GM12878 (cell line): Measurements from ENCODE around the gene INO80. TPM values are rescaled to one million over a fixed set of nuclear protein-coding genes. Genes with fewer than 3 reads are reported as not detected.

Source experiments
- ATAC-seq: fragments of 200-7000 bp; cut with Tn5 transposase; 3 replicates; pipeline ENCODE4 v1.9.1; 2020; ENCODE audit warnings: mild to moderate bottlenecking, moderate library complexity
- BruUV-seq: library from RNA; stranded (reverse); fragments of 400-500 nt; replicated peaks from 2 replicates; lab custom pipeline; 2021; lab: Mats Ljungman, UMichigan
- CTCF ChIA-PET: fragments of 300-600 bp; sonication (Branson Sonifier 250); formaldehyde crosslinking; extraction: SDS; loops from one replicate; lab custom pipeline; 2021; ENCODE audit warnings: inconsistent platforms; lab: Yijun Ruan, JAX
- POLR2A ChIA-PET: fragments of 350-600 bp; formaldehyde crosslinking; extraction: SDS; loops from one replicate; lab custom pipeline; 2021; ENCODE audit warnings: inconsistent platforms; lab: Charles Lee
- RAD21 ChIA-PET: fragments of 300-600 bp; sonication (Branson Sonifier 250); formaldehyde crosslinking; loops from one replicate; lab custom pipeline; 2023; ENCODE audit warnings: antibody characterized with exemption; ENCODE audit not compliant: unreplicated experiment; lab: Charles Lee
- SMC1A ChIA-PET: fragments of 300-600 bp; sonication (Branson Sonifier 250); formaldehyde crosslinking; loops from one replicate; lab custom pipeline; 2023; ENCODE audit not compliant: unreplicated experiment, uncharacterized antibody; lab: Charles Lee
- DNase-seq: peaks from one replicate; pipeline ENCODE4 v3.0.0-alpha.2; 2011; ENCODE audit warnings: low read depth, low spot score
- FAIRE-seq: peaks from 3 replicates; lab custom pipeline; 2011; peaks lifted over from hg19 to GRCh38; lab: Jason Lieb, UNC
- H2AFZ ChIP-seq: 2 replicates; pipeline ENCODE4 v1.6.0; 2011; ENCODE audit warnings: low read depth, low read length, control low read depth; ENCODE audit not compliant: control insufficient read depth
- H3K27ac ChIP-seq: 2 replicates; pipeline ENCODE4 v1.5.1; 2011; ENCODE audit warnings: control low read depth; ENCODE audit not compliant: control insufficient read depth, insufficient read depth
- H3K27me3 ChIP-seq, 2 experiments: replicated peaks in 1 of 2; 2 replicates each; pipeline versions ENCODE4 v1.6.0 to v1.6.1; 2011; ENCODE audit warnings: low read length in 1 of 2; ENCODE audit not compliant: control insufficient read depth in 2 of 2, insufficient read depth in 2 of 2
- H3K36me3 ChIP-seq, 2 experiments: 2 replicates each; pipeline ENCODE4 v1.5.1; 2011; ENCODE audit warnings: low read length in 1 of 2; ENCODE audit not compliant: control insufficient read depth in 2 of 2, insufficient read depth in 2 of 2
- H3K4me1 ChIP-seq: 2 replicates; pipeline ENCODE4 v1.6.1; 2011; ENCODE audit warnings: mild to moderate bottlenecking, low read length, moderate library complexity, mixed read lengths; ENCODE audit not compliant: control insufficient read depth, insufficient read depth
- H3K4me2 ChIP-seq: 2 replicates; pipeline ENCODE4 v1.6.0; 2011; ENCODE audit warnings: control low read depth; ENCODE audit not compliant: control insufficient read depth, insufficient read depth
- H3K4me3 ChIP-seq: fragments of 200-600 bp; sonication (generic); 2 replicates; pipeline ENCODE4 v1.5.1; 2016
- H3K79me2 ChIP-seq: 2 replicates; pipeline ENCODE4 v1.6.0; 2011; ENCODE audit warnings: low read length; ENCODE audit not compliant: control insufficient read depth, insufficient read depth
- H3K9ac ChIP-seq: 2 replicates; pipeline ENCODE4 v1.8.0; 2011; ENCODE audit warnings: low read length, control low read depth, mixed read lengths; ENCODE audit not compliant: control insufficient read depth, insufficient read depth
- H3K9me3 ChIP-seq: replicated peaks from 3 replicates; pipeline ENCODE4 v1.5.1; 2011; ENCODE audit warnings: mild to moderate bottlenecking, low read length; ENCODE audit not compliant: control insufficient read depth, insufficient read depth
- H4K20me1 ChIP-seq: 2 replicates; pipeline ENCODE4 v1.6.0; 2011; ENCODE audit not compliant: control insufficient read depth, insufficient read depth
- CTCF ChIP-seq, 3 experiments: IDR thresholded peaks in 2 of 3; conservative IDR thresholded peaks in 1 of 3; 2 replicates each; pipeline ENCODE4 v1.5.1; 2011; ENCODE audit warnings: low read depth in 3 of 3, low read length in 3 of 3, mild to moderate bottlenecking in 3 of 3, control low read depth in 2 of 3, moderate library complexity in 2 of 3, inconsistent platforms in 1 of 3, mixed read lengths in 1 of 3; ENCODE audit not compliant: control insufficient read depth in 2 of 3, insufficient read depth in 1 of 3; ENCODE audit errors: extremely low read depth in 1 of 3
- E2F4 ChIP-seq: IDR thresholded peaks from 2 replicates; pipeline ENCODE4 v1.6.1; 2012; ENCODE audit warnings: low read depth, low read length, improper control_type of control experiment
- MEF2A ChIP-seq: IDR thresholded peaks from 2 replicates; pipeline ENCODE4 v1.6.1; 2011; ENCODE audit warnings: low read depth, mild to moderate bottlenecking, low read length, moderate library complexity; ENCODE audit not compliant: insufficient read depth
- NFXL1 ChIP-seq: fragments of 450-650 bp; IDR thresholded peaks from 2 replicates; pipeline ENCODE4 v1.6.1; 2017; ENCODE audit warnings: antibody characterized with exemption, mild to moderate bottlenecking, borderline replicate concordance
- NFYB ChIP-seq: IDR thresholded peaks from 2 replicates; pipeline ENCODE4 v1.6.1; 2011; ENCODE audit warnings: low read depth, mild to moderate bottlenecking, low read length, improper control_type of control experiment, moderate library complexity; ENCODE audit not compliant: insufficient read depth
- POLR2AphosphoS2 ChIP-seq: IDR thresholded peaks from 2 replicates; pipeline ENCODE4 v1.6.1; 2011; ENCODE audit warnings: low read depth, mild to moderate bottlenecking, low read length, improper control_type of control experiment, moderate library complexity
- TCF3 ChIP-seq: IDR thresholded peaks from 2 replicates; pipeline ENCODE4 v1.6.1; 2012; ENCODE audit warnings: low read depth, mild to moderate bottlenecking, low read length, borderline replicate concordance; ENCODE audit not compliant: insufficient read depth
- ZSCAN29 ChIP-seq: fragments of 450-650 bp; IDR thresholded peaks from 2 replicates; pipeline ENCODE4 v1.6.1; 2017; ENCODE audit warnings: mild to moderate bottlenecking, moderate library complexity
- WGBS: methylation state at CpG from one replicate; pipeline ENCODE4 v1.1.6; 2016; ENCODE audit warnings: low lambda C conversion rate; ENCODE audit not compliant: insufficient replicate concordance, insufficient coverage; ENCODE audit errors: missing lambda C conversion rate; 5-methylcytosine and 5-hydroxymethylcytosine counted together
- in situ Hi-C: fragments of 300-500 bp; cut with MboI; formaldehyde crosslinking; loops from 9 replicates; pipeline ENCODE4 v1.14.3; 2018; ENCODE audit warnings: mixed read lengths
- intact Hi-C: fragments of 100-400 bp; cut with micrococcal nuclease; formaldehyde crosslinking; loops from one replicate; pipeline ENCODE4 v1.14.2; 2022; ENCODE audit not compliant: unreplicated experiment
- polyA plus RNA-seq, 11 experiments: library from polyadenylated mRNA; depleted of rRNA in 4 of 11; unstranded in 6 of 11; stranded (reverse) in 5 of 11; fragments of >200 nt; fragmentation: Nextera tagmentation in 4 of 11; fragmentation: Illumina TruSeq in 1 of 11; extraction: Ambion mirVana in 4 of 11; extraction: Trizol in 1 of 11; gene quantifications; 1 replicate in 1 of 11; 2 replicates in 10 of 11; pipeline versions ENCODE4 v1.2.1 to v1.2.3, GENCODE V29; 2011 to 2016; ENCODE audit warnings: inconsistent platforms in 2 of 11, missing spikeins in 2 of 11, low read depth in 1 of 11
- total RNA-seq, 4 experiments: library from RNA; depleted of rRNA in 3 of 4; stranded (reverse); fragments of >200 nt in 3 of 4; fragmentation: Illumina TruSeq in 1 of 4; extraction: Trizol in 1 of 4; gene quantifications; 2 replicates each; pipeline versions ENCODE4 v1.2.1 to v1.2.3, GENCODE V29; 2013 to 2021

Gene INO80
- total and polyA plus RNA-seq, 10 of the 15 experiments (the other 5 are each of a cell fraction or from before 2014, with no cell fraction given) = 4.5 to 25.0 (median 14.2) TPM

GRCh38 chr15:41024885-41025284 is 91.2 kb downstream of the INO80 start:
- no peaks in the 10 kb centered on the region for H4K20me1 ChIP-seq
- ChIA-PET CTCF (interaction anchor here (1.0 to 9.4 kb wide), 8 partner anchors 10 to 160 kb away, joined by 3 to 157 read pairs (median 7); partner anchors contain the start of gene VPS18), SMC1A (interaction anchor here (0.8 to 2.7 kb wide), 4 partner anchors 25 to 234 kb away, joined by 3 to 13 read pairs (median 4); no protein-coding TSS in a partner anchor), POLR2A (interaction anchor here (0.6 kb wide), 2 partner anchors 8 to 294 kb away, joined by 3 to 5 read pairs; no protein-coding TSS in a partner anchor), RAD21 (interaction anchor here (0.6 to 1.2 kb wide), 3 partner anchors 11 to 114 kb away, joined by 3 to 4 read pairs (median 3); no protein-coding TSS in a partner anchor)
- TF ChIP-seq E2F4 (no peak), POLR2AphosphoS2 (no peak), ZSCAN29 (no peak), NFYB (no peak), TCF3 (no peak), MEF2A (no peak), NFXL1 (no peak), CTCF (IDR thresholded peaks at IDR 0.05 in 2 of 3, conservative IDR thresholded peaks at IDR 0.05 in 1 of 3; ENCODE audit: control insufficient read depth in 2 of 3, extremely low read depth in 1 of 3, insufficient read depth in 1 of 3, low read depth in 3 of 3, low read length in 3 of 3) (no peak)
- H3K9ac ChIP-seq = no peak overlapping the region
- no peaks in the 10 kb centered on the region for H3K9me3 ChIP-seq
- no peak overlapping the region for H2AFZ ChIP-seq
- intact Hi-C loops (loop anchor here (5.0 kb wide), 1 partner anchor 83 kb away; no protein-coding TSS in a partner anchor), in situ Hi-C loops (loop anchor here (5.0 kb wide), 1 partner anchor 103 kb away; no protein-coding TSS in a partner anchor)
- no peak for DNase-seq
- H3K4me1 ChIP-seq = no peaks in the 10 kb centered on the region
- FAIRE-seq = no peak
- H3K79me2 ChIP-seq = no peaks in the 10 kb centered on the region
- no peak overlapping the region for H3K27ac ChIP-seq
- 95% methylated on average over 2 of the region's 2 CpGs for WGBS
- no peaks in the 10 kb centered on the region for H3K27me3 ChIP-seq
- ATAC-seq = no peak
- H3K4me2 ChIP-seq = no peak overlapping the region
- H3K4me3 ChIP-seq = no peak overlapping the region
- BruUV-seq = no TSS peak
- peaks cover 9 to 13% of the 10 kb centered on the region in 2 experiments for H3K36me3 ChIP-seq
